Transverse colon (tissue), 4 donors: ENCODE data around the gene CACYBP. TPM values are rescaled to one million over a fixed set of nuclear protein-coding genes. Genes with fewer than 3 reads are reported as not detected.

Experiments
- DNase-seq: peaks from one replicate; pipeline ENCODE4 v3.0.0-alpha.2; 2019
- H3K27ac ChIP-seq, 4 donors: fragments of 200-600 bp; sonication (generic); 2 replicates each; pipeline ENCODE4 v1.5.1; 2016 to 2018; ENCODE audit warnings: inconsistent platforms in 4 of 4
- H3K27me3 ChIP-seq: fragments of 200-600 bp; sonication (generic); 2 replicates; pipeline ENCODE4 v1.5.1; 2017; ENCODE audit warnings: inconsistent platforms
- H3K36me3 ChIP-seq, 4 donors: fragments of 200-600 bp; sonication (generic); 2 replicates each; pipeline ENCODE4 v1.5.1; 2017 to 2019; ENCODE audit warnings: inconsistent platforms in 4 of 4
- H3K4me1 ChIP-seq, 4 donors: fragments of 200-600 bp; sonication (generic); 2 replicates each; pipeline ENCODE4 v1.5.1; 2017 to 2020; ENCODE audit warnings: inconsistent platforms in 4 of 4
- H3K4me3 ChIP-seq, 4 donors: fragments of 200-600 bp; sonication (generic); 1 replicate in 1 of 4; 2 replicates in 3 of 4; pipeline versions ENCODE4 v1.5.1 to v1.6.1; 2017 to 2019; ENCODE audit warnings: inconsistent platforms in 4 of 4
- H3K9me3 ChIP-seq, 2 donors: fragments of 200-600 bp; sonication (generic); 2 replicates each; pipeline ENCODE4 v1.5.1; 2017 to 2019; ENCODE audit warnings: inconsistent platforms in 2 of 2
- EP300 ChIP-seq: sonication (generic); formaldehyde crosslinking; IDR thresholded peaks from one replicate; pipeline ENCODE4 v1.6.1; 2017; ENCODE audit warnings: antibody characterized with exemption, low read depth
- POLR2A ChIP-seq: fragments of 450-650 bp; IDR thresholded peaks from one replicate; pipeline ENCODE4 v1.6.1; 2016; ENCODE audit warnings: antibody characterized with exemption, mild to moderate bottlenecking, moderate library complexity
- POLR2AphosphoS5 ChIP-seq, 3 donors: sonication (generic); formaldehyde crosslinking; IDR thresholded peaks; one replicate each; pipeline ENCODE4 v1.6.1; 2016; ENCODE audit warnings: antibody characterized with exemption in 3 of 3
- WGBS, 2 donors: methylation state at CpG; one replicate each; pipeline ENCODE4 v1.1.5; 2018; ENCODE audit warnings: low coverage in 1 of 2; 5-methylcytosine and 5-hydroxymethylcytosine counted together
- in situ Hi-C, 4 donors: fragments of 200-750 bp; cut with MboI; loops; one replicate each; pipeline versions ENCODE4 v1.15.0 to v1.15.1; 2017; ENCODE audit warnings: low sequenced_read_pairs in 3 of 4, low pct_ligation_motif_present in 1 of 4, low pct_unique_long_range_greater_than_20kb in 1 of 4
- intact Hi-C: fragments of 100-400 bp; cut with DNase I; formaldehyde crosslinking; loops from one replicate; pipeline ENCODE4 v1.15.1; 2023; ENCODE audit warnings: low total_unique reads
- total RNA-seq, 4 donors: library from RNA; depleted of rRNA; stranded (reverse); fragments of >200 nt; gene quantifications; one replicate each; pipeline ENCODE4 v1.1.0, GENCODE V29; 2016
- TF ChIP-seq, protein P1 (sequence below), 5 experiments: fragments of 200-600 bp in 3 of 5; fragments of 450-650 bp in 2 of 5; sonication (generic) in 3 of 5; IDR thresholded peaks; 1 replicate in 2 of 5; 2 replicates in 3 of 5; pipeline ENCODE4 v1.5.1; 2016 to 2017; ENCODE audit warnings: antibody characterized with exemption in 5 of 5, inconsistent platforms in 3 of 5, mild to moderate bottlenecking in 2 of 5, moderate library complexity in 1 of 5

The CACYBP gene
- total RNA-seq, 4 donors from 2014 or later = 32.9 to 741 (median 62.1) TPM

DNA sequence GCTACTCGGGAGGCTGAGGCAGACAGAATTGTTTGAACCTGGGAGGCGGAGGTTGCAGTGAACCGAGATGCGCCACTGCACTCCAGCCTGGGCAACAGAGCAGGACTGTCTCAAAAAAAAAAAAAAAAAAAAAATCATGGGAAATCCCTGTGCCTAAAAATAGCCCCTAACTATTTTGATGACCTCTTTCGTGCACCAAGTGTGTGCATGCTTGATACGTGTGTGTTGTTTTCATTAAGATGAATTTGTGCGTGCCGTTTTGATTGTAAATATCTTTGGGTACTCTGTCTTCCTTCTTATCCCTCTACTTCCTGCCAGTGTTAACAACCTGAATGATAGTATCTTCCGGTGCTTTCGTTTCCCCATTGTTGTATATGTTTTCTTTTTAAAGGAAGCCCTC, 9.8 kb downstream of the CACYBP start:
- DNase-seq = no peak
- no peaks in the 10 kb centered on the region for H3K4me1 ChIP-seq
- in situ Hi-C loops = no loop called here
- H3K27ac ChIP-seq = no peak overlapping the region
- H3K36me3 ChIP-seq = peaks cover 0 to 66% (median 27%) of the 10 kb centered on the region in 4 donors
- H3K4me3 ChIP-seq = no peak overlapping the region
- H3K9me3 ChIP-seq = no peaks in the 10 kb centered on the region
- H3K27me3 ChIP-seq = no peaks in the 10 kb centered on the region
- WGBS, 2 donors = 85% methylated on average over 10 of the region's 10 CpGs
- intact Hi-C loops = no loop called here
- TF ChIP-seq POLR2A (no peak), EP300 (no peak), POLR2AphosphoS5 (IDR thresholded peaks at IDR 0.05) (no peak)
- TF ChIP-seq, protein P1, sequence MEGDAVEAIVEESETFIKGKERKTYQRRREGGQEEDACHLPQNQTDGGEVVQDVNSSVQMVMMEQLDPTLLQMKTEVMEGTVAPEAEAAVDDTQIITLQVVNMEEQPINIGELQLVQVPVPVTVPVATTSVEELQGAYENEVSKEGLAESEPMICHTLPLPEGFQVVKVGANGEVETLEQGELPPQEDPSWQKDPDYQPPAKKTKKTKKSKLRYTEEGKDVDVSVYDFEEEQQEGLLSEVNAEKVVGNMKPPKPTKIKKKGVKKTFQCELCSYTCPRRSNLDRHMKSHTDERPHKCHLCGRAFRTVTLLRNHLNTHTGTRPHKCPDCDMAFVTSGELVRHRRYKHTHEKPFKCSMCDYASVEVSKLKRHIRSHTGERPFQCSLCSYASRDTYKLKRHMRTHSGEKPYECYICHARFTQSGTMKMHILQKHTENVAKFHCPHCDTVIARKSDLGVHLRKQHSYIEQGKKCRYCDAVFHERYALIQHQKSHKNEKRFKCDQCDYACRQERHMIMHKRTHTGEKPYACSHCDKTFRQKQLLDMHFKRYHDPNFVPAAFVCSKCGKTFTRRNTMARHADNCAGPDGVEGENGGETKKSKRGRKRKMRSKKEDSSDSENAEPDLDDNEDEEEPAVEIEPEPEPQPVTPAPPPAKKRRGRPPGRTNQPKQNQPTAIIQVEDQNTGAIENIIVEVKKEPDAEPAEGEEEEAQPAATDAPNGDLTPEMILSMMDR (IDR thresholded peaks at IDR 0.05) = no peak

DNA sequence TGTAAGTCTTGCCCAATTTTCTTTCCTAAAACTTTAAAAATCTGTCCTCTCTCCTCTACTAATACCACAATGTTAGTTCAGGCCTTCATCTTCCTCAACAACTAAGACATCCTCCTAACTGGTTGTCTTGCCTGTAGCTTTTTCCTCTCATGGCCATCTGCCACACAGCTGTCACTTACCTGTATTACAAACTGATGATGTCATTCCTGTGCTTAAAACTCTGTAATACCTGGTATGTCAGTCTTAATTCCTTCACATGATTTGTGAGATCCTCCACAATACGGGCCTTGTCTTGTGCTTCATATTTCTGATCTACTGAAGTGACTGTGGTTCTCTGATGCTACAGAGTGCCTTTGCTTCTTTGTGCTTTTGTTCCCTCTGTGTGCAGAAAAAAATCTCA, 13.7 kb downstream of the CACYBP start:
- Histone ChIP-seq H3K9me3 (no peaks in the 10 kb centered on the region), H3K27me3 (no peaks in the 10 kb centered on the region), H3K27ac (no peak overlapping the region), H3K4me3 (no peak overlapping the region), H3K36me3 (peaks cover 0 to 62% (median 24%) of the 10 kb centered on the region in 4 donors), H3K4me1 (no peaks in the 10 kb centered on the region)
- in situ Hi-C loops (no loop called here), intact Hi-C loops (no loop called here)
- DNase-seq = no peak
- TF ChIP-seq POLR2A (no peak), POLR2AphosphoS5 (IDR thresholded peaks at IDR 0.05) (no peak), EP300 (no peak)
- TF ChIP-seq, protein P1 (IDR thresholded peaks at IDR 0.05) = no peak
- 79 to 86% methylated on average over 1 of the region's 1 CpG for WGBS, 2 donors

DNA sequence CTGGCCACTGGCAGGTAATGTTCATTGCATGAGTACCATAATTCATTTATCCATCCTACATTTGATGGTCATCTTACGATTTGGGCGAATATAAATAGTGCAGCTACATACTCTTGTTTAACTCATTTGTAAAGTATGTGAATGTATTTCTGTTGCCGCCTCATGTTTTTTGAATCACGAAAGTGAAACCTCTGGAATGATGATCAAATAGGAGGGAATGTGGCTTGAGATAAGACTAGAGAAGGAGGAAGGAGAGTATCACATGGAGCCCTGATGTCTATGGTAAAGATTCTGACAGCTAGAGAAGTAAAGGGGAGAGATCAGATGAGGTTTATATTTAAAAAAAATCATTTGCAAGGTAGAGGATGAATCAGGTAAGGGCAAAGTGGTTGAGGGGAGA, 15.5 kb downstream of the CACYBP start:
- Histone ChIP-seq H3K4me1 (no peaks in the 10 kb centered on the region), H3K9me3 (no peaks in the 10 kb centered on the region), H3K27me3 (no peaks in the 10 kb centered on the region), H3K27ac (no peak overlapping the region), H3K36me3 (peaks cover 0 to 51% (median 17%) of the 10 kb centered on the region in 4 donors), H3K4me3 (no peak overlapping the region)
- 89 to 92% methylated on average over 2 to 4 of the region's 4 CpGs for WGBS, 2 donors
- TF ChIP-seq POLR2A (no peak), POLR2AphosphoS5 (IDR thresholded peaks at IDR 0.05) (no peak), EP300 (no peak)
- TF ChIP-seq, protein P1 (IDR thresholded peaks at IDR 0.05) = no peak
- intact Hi-C loops (no loop called here), in situ Hi-C loops (no loop called here)
- DNase-seq = no peak

DNA sequence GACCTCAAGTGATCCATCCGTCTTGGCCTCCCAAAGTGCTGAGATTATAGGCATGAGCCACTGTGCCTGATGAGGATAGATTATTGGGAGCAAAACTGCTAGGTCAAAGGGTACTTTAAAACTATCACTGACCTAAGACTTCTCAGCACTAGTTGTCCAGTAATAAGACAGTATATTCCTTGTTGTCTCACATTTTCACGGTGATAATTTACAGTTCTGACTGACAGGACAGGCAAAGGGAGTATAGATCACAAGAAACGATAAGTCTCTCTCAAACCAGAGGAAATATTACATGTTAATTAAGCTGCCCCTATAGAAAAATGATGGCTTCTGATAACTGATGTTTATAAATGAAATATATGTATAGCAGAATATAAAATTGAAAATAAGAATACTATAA, 19.8 kb downstream of the CACYBP start:
- no peak for DNase-seq
- intact Hi-C loops = no loop called here
- TF ChIP-seq POLR2AphosphoS5 (IDR thresholded peaks at IDR 0.05) (no peak), EP300 (no peak), POLR2A (no peak)
- TF ChIP-seq, protein P1 (IDR thresholded peaks at IDR 0.05) = no peak
- Histone ChIP-seq H3K4me3 (no peak overlapping the region), H3K4me1 (peaks cover 9 to 18% (median 13%) of the 10 kb centered on the region in 4 donors), H3K9me3 (no peaks in the 10 kb centered on the region), H3K27me3 (no peaks in the 10 kb centered on the region), H3K36me3 (peaks cover 0 to 13% (median 6%) of the 10 kb centered on the region in 4 donors), H3K27ac (no peak overlapping the region)
- WGBS, 2 donors = 88 to 100% methylated on average over 2 to 3 of the region's 3 CpGs
- in situ Hi-C loops = no loop called here
